ENCODE results near the gene EPHB1.

Gene EPHB1

GRCh38 chr3:135176881-135177280 lies 381.8 kb downstream of the EPHB1 start:
- Histone ChIP-seq H3K4me3 (ENCODE audit: insufficient read length, low read depth) (no peak overlapping the region), H3K9me3 (ENCODE audit: insufficient read depth, low read length) (peaks cover 12% of the 10 kb centered on the region; the same call in 1 of the 2 replicates), H3K36me3 (ENCODE audit: insufficient read depth, insufficient read length, low read length) (no peaks in the 10 kb centered on the region), H3K27me3 (ENCODE audit: insufficient read depth, insufficient read length) (no peaks in the 10 kb centered on the region), H3K9ac (ENCODE audit: insufficient read length, low read depth) (no peak overlapping the region), H3K4me1 (ENCODE audit: insufficient read depth, insufficient read length) (no peaks in the 10 kb centered on the region)
- no peak for TF ChIP-seq SUZ12 (IDR thresholded peaks at IDR 0.05; ENCODE audit: extremely low read depth, insufficient read depth, insufficient read length)
- no peak for TF ChIP-seq ZNF274 (IDR thresholded peaks at IDR 0.05; ENCODE audit: low read depth, low read length)
- no peak for TF ChIP-seq YY1 (IDR thresholded peaks at IDR 0.05; ENCODE audit: insufficient read depth, insufficient read length)
- no peak for DNase-seq (ENCODE audit: low read depth, low spot score)

GRCh38 chr3:135178566-135178965 lies 383.5 kb downstream of the EPHB1 start:
- Histone ChIP-seq H3K4me3 (ENCODE audit: insufficient read length, low read depth) (no peak overlapping the region), H3K4me1 (ENCODE audit: insufficient read depth, insufficient read length) (no peaks in the 10 kb centered on the region), H3K9me3 (ENCODE audit: insufficient read depth, low read length) (no peaks in the 10 kb centered on the region), H3K27me3 (ENCODE audit: insufficient read depth, insufficient read length) (no peaks in the 10 kb centered on the region), H3K36me3 (ENCODE audit: insufficient read depth, insufficient read length, low read length) (no peaks in the 10 kb centered on the region), H3K9ac (ENCODE audit: insufficient read length, low read depth) (no peak overlapping the region)
- no peak for DNase-seq (ENCODE audit: low read depth, low spot score)
- TF ChIP-seq SUZ12 (IDR thresholded peaks at IDR 0.05; ENCODE audit: extremely low read depth, insufficient read depth, insufficient read length) (no peak), YY1 (IDR thresholded peaks at IDR 0.05; ENCODE audit: insufficient read depth, insufficient read length) (no peak), ZNF274 (IDR thresholded peaks at IDR 0.05; ENCODE audit: low read depth, low read length) (no peak)

GRCh38 chr3:135181408-135181807 lies 386.3 kb downstream of the EPHB1 start:
- no peak for TF ChIP-seq SUZ12 (IDR thresholded peaks at IDR 0.05; ENCODE audit: extremely low read depth, insufficient read depth, insufficient read length)
- no peak for TF ChIP-seq YY1 (IDR thresholded peaks at IDR 0.05; ENCODE audit: insufficient read depth, insufficient read length)
- TF ChIP-seq ZNF274 (IDR thresholded peaks at IDR 0.05; ENCODE audit: low read depth, low read length), result no peak
- H3K36me3 ChIP-seq (ENCODE audit: insufficient read depth, insufficient read length, low read length), result no peaks in the 10 kb centered on the region
- H3K27me3 ChIP-seq (ENCODE audit: insufficient read depth, insufficient read length), result no peaks in the 10 kb centered on the region

GRCh38 chr3:135182364-135182998 lies 387.4 kb downstream of the EPHB1 start:
- no peaks in the 10 kb centered on the region for H3K9me3 ChIP-seq (ENCODE audit: insufficient read depth, low read length)
- no peak for DNase-seq (ENCODE audit: low read depth, low spot score)
- no peaks in the 10 kb centered on the region for H3K27me3 ChIP-seq (ENCODE audit: insufficient read depth, insufficient read length)
- H3K36me3 ChIP-seq (ENCODE audit: insufficient read depth, insufficient read length, low read length), result no peaks in the 10 kb centered on the region
- no peak overlapping the region for H3K4me3 ChIP-seq (ENCODE audit: insufficient read length, low read depth)
- TF ChIP-seq ZNF274 (IDR thresholded peaks at IDR 0.05; ENCODE audit: low read depth, low read length) (no peak), YY1 (IDR thresholded peaks at IDR 0.05; ENCODE audit: insufficient read depth, insufficient read length) (no peak), SUZ12 (IDR thresholded peaks at IDR 0.05; ENCODE audit: extremely low read depth, insufficient read depth, insufficient read length) (no peak)
- no peaks in the 10 kb centered on the region for H3K4me1 ChIP-seq (ENCODE audit: insufficient read depth, insufficient read length)
- H3K9ac ChIP-seq (ENCODE audit: insufficient read length, low read depth), result no peak overlapping the region

More at GRCh38 chr3:135181408-135181807, 386.3 kb downstream of the EPHB1 start:
- Histone ChIP-seq H3K4me1 (ENCODE audit: insufficient read depth, insufficient read length) (no peaks in the 10 kb centered on the region), H3K9me3 (ENCODE audit: insufficient read depth, low read length) (no peaks in the 10 kb centered on the region), H3K9ac (ENCODE audit: insufficient read length, low read depth) (no peak overlapping the region), H3K4me3 (ENCODE audit: insufficient read length, low read depth) (no peak overlapping the region)
- no peak for DNase-seq (ENCODE audit: low read depth, low spot score)

- H3K9ac ChIP-seq (ENCODE audit: insufficient read length, low read depth), result no peak overlapping the region
- H3K36me3 ChIP-seq (ENCODE audit: insufficient read depth, insufficient read length, low read length), result peaks cover 4% of the 10 kb centered on the region
- no peaks in the 10 kb centered on the region for H3K9me3 ChIP-seq (ENCODE audit: insufficient read depth, low read length)
- TF ChIP-seq ZNF274 (IDR thresholded peaks at IDR 0.05; ENCODE audit: low read depth, low read length) (no peak), YY1 (IDR thresholded peaks at IDR 0.05; ENCODE audit: insufficient read depth, insufficient read length) (no peak), SUZ12 (IDR thresholded peaks at IDR 0.05; ENCODE audit: extremely low read depth, insufficient read depth, insufficient read length) (no peak)
- H3K4me3 ChIP-seq (ENCODE audit: insufficient read length, low read depth), result no peak overlapping the region
- no peak for DNase-seq (ENCODE audit: low read depth, low spot score)
- H3K27me3 ChIP-seq (ENCODE audit: insufficient read depth, insufficient read length), result no peaks in the 10 kb centered on the region
- H3K4me1 ChIP-seq (ENCODE audit: insufficient read depth, insufficient read length), result no peaks in the 10 kb centered on the region
These were observed 395.6 kb downstream of the EPHB1 start for GRCh38 chr3:135190658-135191057.

GRCh38 chr3:135191708-135192107 lies 396.6 kb downstream of the EPHB1 start:
- no peak overlapping the region for H3K4me3 ChIP-seq (ENCODE audit: insufficient read length, low read depth)
- no peaks in the 10 kb centered on the region for H3K9me3 ChIP-seq (ENCODE audit: insufficient read depth, low read length)
- H3K27me3 ChIP-seq (ENCODE audit: insufficient read depth, insufficient read length), result no peaks in the 10 kb centered on the region
- H3K9ac ChIP-seq (ENCODE audit: insufficient read length, low read depth), result no peak overlapping the region
- no peaks in the 10 kb centered on the region for H3K4me1 ChIP-seq (ENCODE audit: insufficient read depth, insufficient read length)
- H3K36me3 ChIP-seq (ENCODE audit: insufficient read depth, insufficient read length, low read length), result peaks cover 4% of the 10 kb centered on the region
- no peak for TF ChIP-seq ZNF274 (IDR thresholded peaks at IDR 0.05; ENCODE audit: low read depth, low read length)
- DNase-seq (ENCODE audit: low read depth, low spot score), result no peak

- no peak overlapping the region for H3K4me3 ChIP-seq (ENCODE audit: insufficient read length, low read depth)
- H3K36me3 ChIP-seq (ENCODE audit: insufficient read depth, insufficient read length, low read length), result peaks cover 4% of the 10 kb centered on the region
- H3K9me3 ChIP-seq (ENCODE audit: insufficient read depth, low read length), result no peaks in the 10 kb centered on the region
- TF ChIP-seq SUZ12 (IDR thresholded peaks at IDR 0.05; ENCODE audit: extremely low read depth, insufficient read depth, insufficient read length) (peak; percentile 38), YY1 (IDR thresholded peaks at IDR 0.05; ENCODE audit: insufficient read depth, insufficient read length) (no peak)
- H3K9ac ChIP-seq (ENCODE audit: insufficient read length, low read depth), result no peak overlapping the region
- H3K4me1 ChIP-seq (ENCODE audit: insufficient read depth, insufficient read length), result no peaks in the 10 kb centered on the region
- no peak for DNase-seq (ENCODE audit: low read depth, low spot score)
- no peaks in the 10 kb centered on the region for H3K27me3 ChIP-seq (ENCODE audit: insufficient read depth, insufficient read length)
These were observed 397.9 kb downstream of the EPHB1 start for GRCh38 chr3:135192929-135193328.

All from NT2/D1 (cell line).